Uterus (tissue), 2 donors: ENCODE measurements around the gene TRIM66.

Experiments used
- CTCF ChIP-seq, 4 experiments: fragments of 200-600 bp in 2 of 4; fragments of 450-650 bp in 2 of 4; sonication (generic) in 2 of 4; IDR thresholded peaks; one replicate each; pipeline ENCODE4 v1.5.1; 2016 to 2019; ENCODE audit warnings: antibody characterized with exemption in 4 of 4, mild to moderate bottlenecking in 2 of 4, moderate library complexity in 1 of 4
- POLR2A ChIP-seq, 2 donors: fragments of 450-650 bp; IDR thresholded peaks; one replicate each; pipeline ENCODE4 v1.6.1; 2016; ENCODE audit warnings: antibody characterized with exemption in 2 of 2, mild to moderate bottlenecking in 1 of 2, moderate library complexity in 1 of 2

GRCh38 chr11:8682303-8683114, at the start of gene TRIM66, which contains the start of gene RPL27A:
- TF ChIP-seq CTCF (IDR thresholded peaks at IDR 0.05) (peak in 3 of 4 experiments; percentile 17 to 60 (median 39)), POLR2A (IDR thresholded peaks at IDR 0.05) (peak; percentile 98 to 99)
